Measurements from ENCODE around the gene ACO1. TPM values are rescaled to one million over a fixed set of nuclear protein-coding genes. Genes with fewer than 3 reads are reported as not detected.

The ACO1 gene
- total and polyA plus RNA-seq, 9 of the 15 experiments (the other 6 are each of a cell fraction or from before 2014, with no cell fraction given), result 0.96 to 29.7 (median 16.9) TPM

- ATAC-seq (no peak), FAIRE-seq (no peak), DNase-seq (ENCODE audit: extremely low read depth in 1 of 4, low spot score in 3 of 4) (no peak)
- in situ Hi-C loops (cut with MboI), result no loop called here
- H3K4me3 ChIP-seq, result no peak overlapping the region
- intact Hi-C loops (cut with micrococcal nuclease), result no loop called here
- BruUV-seq (replicated peaks), result no TSS peak
- H3K79me2 ChIP-seq (ENCODE audit: control insufficient read depth, insufficient read depth, low read length), result no peaks in the 10 kb centered on the region
- no peak overlapping the region for H3K27ac ChIP-seq (ENCODE audit: extremely low read depth, low read depth, low read length)
- no peaks in the 10 kb centered on the region for H4K20me1 ChIP-seq (replicated peaks; ENCODE audit: control insufficient read depth, insufficient read depth, low read length)
- no peak overlapping the region for H3K4me2 ChIP-seq (ENCODE audit: insufficient read depth, low read length)
- no peaks in the 10 kb centered on the region for H3K9me1 ChIP-seq (ENCODE audit: control insufficient read depth, insufficient read depth, low read length)
- 79% methylated on average over 7 of the region's 7 CpGs for WGBS (ENCODE audit: insufficient coverage, low coverage, missing lambda C conversion rate)
- no peaks in the 10 kb centered on the region for H3K27me3 ChIP-seq (ENCODE audit: control insufficient read depth in 2 of 2, insufficient read depth in 2 of 2, low read length in 2 of 2)
- H3K9me3 ChIP-seq (replicated peaks; ENCODE audit: control insufficient read depth, insufficient read depth, low read depth, low read length), result no peaks in the 10 kb centered on the region
- CTCF ChIA-PET (ENCODE audit: low intra/inter-chr PET ratio), result no interaction called here
- H3K9ac ChIP-seq (ENCODE audit: insufficient read depth in 1 of 2, low read depth in 2 of 2, low read length in 2 of 2), result no peak overlapping the region
- H3K4me1 ChIP-seq (replicated peaks in 1 of 2; ENCODE audit: control insufficient read depth in 2 of 2, insufficient read depth in 2 of 2, low read length in 2 of 2), result peaks cover 0 to 8% of the 10 kb centered on the region in 2 experiments; a peak in 3 of 5 replicates
- H3K36me3 ChIP-seq (ENCODE audit: control insufficient read depth, insufficient read depth, low read length), result peaks cover 34% of the 10 kb centered on the region; the same call in 2 of the 3 replicates
- POLR2A ChIA-PET, result no interaction called here
- H2AFZ ChIP-seq (ENCODE audit: low read depth, low read length), result no peak overlapping the region
- no peak for TF ChIP-seq ZNF174 (CRISPR knock-in tag; IDR thresholded peaks at IDR 0.05)
- TF ChIP-seq SREBF1 (IDR thresholded peaks at IDR 0.05; ENCODE audit: borderline replicate concordance, low read depth, low read length), result no peak
- no peak for TF ChIP-seq CBX3 (IDR thresholded peaks at IDR 0.05; ENCODE audit: borderline replicate concordance in 1 of 2, low read length in 2 of 2)
- TF ChIP-seq, protein P1, sequence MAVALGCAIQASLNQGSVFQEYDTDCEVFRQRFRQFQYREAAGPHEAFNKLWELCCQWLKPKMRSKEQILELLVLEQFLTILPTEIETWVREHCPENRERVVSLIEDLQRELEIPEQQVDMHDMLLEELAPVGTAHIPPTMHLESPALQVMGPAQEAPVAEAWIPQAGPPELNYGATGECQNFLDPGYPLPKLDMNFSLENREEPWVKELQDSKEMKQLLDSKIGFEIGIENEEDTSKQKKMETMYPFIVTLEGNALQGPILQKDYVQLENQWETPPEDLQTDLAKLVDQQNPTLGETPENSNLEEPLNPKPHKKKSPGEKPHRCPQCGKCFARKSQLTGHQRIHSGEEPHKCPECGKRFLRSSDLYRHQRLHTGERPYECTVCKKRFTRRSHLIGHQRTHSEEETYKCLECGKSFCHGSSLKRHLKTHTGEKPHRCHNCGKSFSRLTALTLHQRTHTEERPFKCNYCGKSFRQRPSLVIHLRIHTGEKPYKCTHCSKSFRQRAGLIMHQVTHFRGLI (CRISPR knock-in tag; IDR thresholded peaks at IDR 0.05), result no peak
- TF ChIP-seq ZNF232 (CRISPR knock-in tag; IDR thresholded peaks at IDR 0.05), result no peak
- TF ChIP-seq, protein P2, sequence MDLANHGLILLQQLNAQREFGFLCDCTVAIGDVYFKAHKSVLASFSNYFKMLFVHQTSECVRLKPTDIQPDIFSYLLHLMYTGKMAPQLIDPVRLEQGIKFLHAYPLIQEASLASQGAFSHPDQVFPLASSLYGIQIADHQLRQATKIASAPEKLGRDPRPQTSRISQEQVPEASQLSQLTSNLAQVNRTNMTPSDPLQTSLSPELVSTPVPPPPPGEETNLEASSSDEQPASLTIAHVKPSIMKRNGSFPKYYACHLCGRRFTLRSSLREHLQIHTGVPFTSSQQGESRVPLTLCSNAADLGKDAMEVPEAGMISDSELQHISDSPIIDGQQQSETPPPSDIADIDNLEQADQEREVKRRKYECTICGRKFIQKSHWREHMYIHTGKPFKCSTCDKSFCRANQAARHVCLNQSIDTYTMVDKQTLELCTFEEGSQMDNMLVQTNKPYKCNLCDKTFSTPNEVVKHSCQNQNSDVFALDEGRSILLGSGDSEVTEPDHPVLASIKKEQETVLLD (IDR thresholded peaks at IDR 0.05), result no peak
- no peak for TF ChIP-seq PTRF (tag; IDR thresholded peaks at IDR 0.05)
- TF ChIP-seq ZC3H8 (IDR thresholded peaks at IDR 0.05), result no peak
- no peak for TF ChIP-seq ZNF644 (tag; IDR thresholded peaks at IDR 0.05; ENCODE audit: low read depth)
- no peak for TF ChIP-seq USF1 (CRISPR knock-in tag; IDR thresholded peaks at IDR 0.05)
- TF ChIP-seq, protein P3, sequence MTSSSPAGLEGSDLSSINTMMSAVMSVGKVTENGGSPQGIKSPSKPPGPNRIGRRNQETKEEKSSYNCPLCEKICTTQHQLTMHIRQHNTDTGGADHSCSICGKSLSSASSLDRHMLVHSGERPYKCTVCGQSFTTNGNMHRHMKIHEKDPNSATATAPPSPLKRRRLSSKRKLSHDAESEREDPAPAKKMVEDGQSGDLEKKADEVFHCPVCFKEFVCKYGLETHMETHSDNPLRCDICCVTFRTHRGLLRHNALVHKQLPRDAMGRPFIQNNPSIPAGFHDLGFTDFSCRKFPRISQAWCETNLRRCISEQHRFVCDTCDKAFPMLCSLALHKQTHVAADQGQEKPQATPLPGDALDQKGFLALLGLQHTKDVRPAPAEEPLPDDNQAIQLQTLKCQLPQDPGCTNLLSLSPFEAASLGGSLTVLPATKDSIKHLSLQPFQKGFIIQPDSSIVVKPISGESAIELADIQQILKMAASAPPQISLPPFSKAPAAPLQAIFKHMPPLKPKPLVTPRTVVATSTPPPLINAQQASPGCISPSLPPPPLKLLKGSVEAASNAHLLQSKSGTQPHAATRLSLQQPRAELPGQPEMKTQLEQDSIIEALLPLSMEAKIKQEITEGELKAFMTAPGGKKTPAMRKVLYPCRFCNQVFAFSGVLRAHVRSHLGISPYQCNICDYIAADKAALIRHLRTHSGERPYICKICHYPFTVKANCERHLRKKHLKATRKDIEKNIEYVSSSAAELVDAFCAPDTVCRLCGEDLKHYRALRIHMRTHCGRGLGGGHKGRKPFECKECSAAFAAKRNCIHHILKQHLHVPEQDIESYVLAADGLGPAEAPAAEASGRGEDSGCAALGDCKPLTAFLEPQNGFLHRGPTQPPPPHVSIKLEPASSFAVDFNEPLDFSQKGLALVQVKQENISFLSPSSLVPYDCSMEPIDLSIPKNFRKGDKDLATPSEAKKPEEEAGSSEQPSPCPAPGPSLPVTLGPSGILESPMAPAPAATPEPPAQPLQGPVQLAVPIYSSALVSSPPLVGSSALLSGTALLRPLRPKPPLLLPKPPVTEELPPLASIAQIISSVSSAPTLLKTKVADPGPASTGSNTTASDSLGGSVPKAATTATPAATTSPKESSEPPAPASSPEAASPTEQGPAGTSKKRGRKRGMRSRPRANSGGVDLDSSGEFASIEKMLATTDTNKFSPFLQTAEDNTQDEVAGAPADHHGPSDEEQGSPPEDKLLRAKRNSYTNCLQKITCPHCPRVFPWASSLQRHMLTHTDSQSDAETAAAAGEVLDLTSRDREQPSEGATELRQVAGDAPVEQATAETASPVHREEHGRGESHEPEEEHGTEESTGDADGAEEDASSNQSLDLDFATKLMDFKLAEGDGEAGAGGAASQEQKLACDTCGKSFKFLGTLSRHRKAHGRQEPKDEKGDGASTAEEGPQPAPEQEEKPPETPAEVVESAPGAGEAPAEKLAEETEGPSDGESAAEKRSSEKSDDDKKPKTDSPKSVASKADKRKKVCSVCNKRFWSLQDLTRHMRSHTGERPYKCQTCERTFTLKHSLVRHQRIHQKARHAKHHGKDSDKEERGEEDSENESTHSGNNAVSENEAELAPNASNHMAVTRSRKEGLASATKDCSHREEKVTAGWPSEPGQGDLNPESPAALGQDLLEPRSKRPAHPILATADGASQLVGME (CRISPR knock-in tag; IDR thresholded peaks at IDR 0.05), result no peak
- no peak for TF ChIP-seq DMBX1 (CRISPR knock-in tag; IDR thresholded peaks at IDR 0.05; ENCODE audit: borderline replicate concordance)
- no peak for TF ChIP-seq PHF21A (IDR thresholded peaks at IDR 0.05; ENCODE audit: borderline replicate concordance, low read depth)
These were observed 37.9 kb downstream of the ACO1 start for GRCh38 chr9:32422237-32422806.

Measured in K562 (cell line).